GM19452 (cell line): ENCODE measurements around the gene C5AR2.
"Not testable (repeated sequence)": the region's sequence is repeated elsewhere in the genome, so short reads cannot be mapped to it uniquely, and the experiment has no call there.

Experiments used
- ATAC-seq: cut with Tn5 transposase; IDR thresholded peaks from one replicate; pipeline ENCODE4 v1.9.1; 2021; ENCODE audit not compliant: unreplicated experiment

The C5AR2 gene

DNA sequence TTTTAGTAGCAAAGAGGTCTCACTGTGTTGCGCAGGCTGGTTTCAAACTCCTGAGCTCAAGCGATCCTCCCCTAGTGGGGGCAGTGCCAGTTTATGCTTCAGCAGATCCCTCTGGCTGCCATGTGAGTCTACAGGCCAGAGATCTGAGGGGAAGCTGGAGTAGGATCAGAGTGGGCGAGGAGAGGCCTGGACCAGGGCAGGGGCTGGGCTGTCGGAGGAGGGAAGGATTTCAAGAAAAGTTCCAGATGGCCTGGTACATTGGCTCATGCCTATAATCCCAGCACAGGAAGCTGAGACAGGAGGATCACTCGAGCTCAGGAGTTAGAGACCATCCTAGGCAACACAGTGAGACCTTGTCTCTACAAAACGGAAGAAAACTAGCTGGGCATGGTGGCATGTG, 27.0 kb downstream of the C5AR2 start:
- ATAC-seq = no peak

DNA sequence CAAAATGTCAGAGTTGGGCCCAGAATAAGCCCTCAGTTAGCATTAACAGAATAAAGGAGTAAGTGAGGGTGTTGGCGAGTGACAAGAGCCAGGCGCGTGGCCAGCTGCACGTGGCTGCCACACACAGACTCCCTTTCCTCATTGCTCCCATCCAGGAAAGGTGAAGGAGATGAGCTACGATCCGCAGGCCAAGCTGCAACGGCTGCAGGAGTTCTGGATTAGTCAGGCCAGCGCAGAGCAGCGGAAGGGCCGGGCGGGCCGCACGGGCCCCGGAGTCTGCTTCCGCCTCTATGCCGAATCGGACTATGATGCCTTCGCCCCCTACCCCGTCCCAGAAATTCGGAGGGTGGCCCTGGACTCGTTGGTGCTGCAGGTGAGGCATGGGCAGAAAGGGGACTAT, 30.3 kb downstream of the C5AR2 start:
- no peak for ATAC-seq

DNA sequence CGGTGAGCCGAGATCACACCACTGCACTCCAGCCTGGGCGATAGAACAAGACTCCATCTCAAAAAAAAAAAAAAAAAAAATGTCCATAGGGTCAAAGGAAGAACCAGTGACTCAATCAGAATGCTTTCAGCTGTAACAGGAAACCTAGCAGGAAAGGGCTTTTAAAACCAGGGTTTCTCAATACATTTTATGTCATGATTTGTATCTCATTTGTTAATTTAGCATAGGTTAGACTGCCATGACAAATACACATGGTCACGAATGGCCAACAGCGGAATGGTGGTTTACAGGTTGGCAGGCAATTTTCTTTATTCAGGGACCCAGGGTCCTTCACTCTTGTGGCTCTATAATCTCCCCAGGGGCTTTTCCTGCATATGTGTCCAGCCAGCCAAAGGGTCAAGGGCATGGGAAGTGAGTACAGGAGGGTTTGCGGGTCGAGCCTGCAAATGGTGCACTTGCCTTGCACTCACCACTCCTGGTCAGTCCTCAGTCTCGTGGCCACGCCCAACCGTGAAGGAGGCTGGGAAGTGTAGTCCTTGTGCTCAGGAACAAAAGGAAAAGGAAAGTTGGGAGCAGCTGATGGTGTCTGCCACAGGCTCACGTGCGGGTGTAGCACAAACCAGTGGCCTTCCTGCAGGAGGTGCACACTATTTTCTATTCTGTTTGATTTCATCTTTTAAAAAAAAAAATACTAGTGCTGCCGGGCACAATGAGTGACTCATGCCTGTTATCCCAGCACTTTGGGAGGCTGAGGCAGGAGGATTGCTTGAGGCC, 32.0 kb downstream of the C5AR2 start:
- no peak for ATAC-seq

DNA sequence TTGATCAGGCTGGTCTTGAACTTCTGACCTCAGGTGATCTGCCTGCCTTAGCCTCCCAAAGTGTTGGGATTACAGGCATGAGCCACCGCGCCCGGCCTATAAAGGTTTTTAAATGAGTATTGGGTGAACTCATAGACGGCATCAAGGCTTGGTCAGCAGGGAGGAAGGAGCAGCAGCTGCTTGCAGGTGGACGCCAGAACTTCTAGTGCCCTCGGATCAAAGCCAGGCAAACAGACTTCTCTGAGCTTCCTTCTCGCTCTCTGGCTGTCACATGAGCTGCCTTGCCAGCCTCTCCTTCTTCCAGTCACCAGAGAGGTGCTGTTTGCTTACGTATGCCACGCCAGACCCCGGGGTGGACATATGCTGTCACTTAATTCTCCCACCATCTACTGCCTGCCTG, 33.5 kb downstream of the C5AR2 start:
- ATAC-seq = not testable (repeated sequence)

DNA sequence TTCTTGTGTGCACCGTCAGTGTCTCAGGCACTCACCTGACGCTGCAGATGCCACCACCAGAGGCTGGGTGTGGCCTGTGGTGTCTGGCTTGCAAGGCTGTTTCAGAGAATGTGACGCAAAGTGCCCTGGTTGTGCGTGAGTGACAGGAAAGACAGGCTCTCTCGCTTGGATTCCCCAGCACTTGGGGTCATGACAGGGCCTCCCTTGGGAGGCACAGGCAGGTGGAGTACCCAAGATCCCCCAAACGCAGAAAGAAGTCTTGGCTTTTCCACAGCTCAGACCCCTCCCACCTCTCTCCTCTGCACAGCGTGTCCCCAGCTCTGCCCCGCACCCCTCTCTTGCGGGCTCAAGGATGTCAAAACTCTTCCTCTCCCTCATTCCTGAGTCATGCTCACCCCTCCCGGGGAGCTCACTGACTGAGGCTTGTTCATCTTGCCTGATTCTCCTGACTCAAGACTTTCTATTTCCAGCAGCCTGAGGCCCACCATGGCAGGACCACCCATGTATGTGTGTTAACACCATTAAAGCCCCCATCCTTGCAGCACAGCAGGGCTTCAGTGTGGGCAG, 38.2 kb downstream of the C5AR2 start:
- no peak for ATAC-seq

DNA sequence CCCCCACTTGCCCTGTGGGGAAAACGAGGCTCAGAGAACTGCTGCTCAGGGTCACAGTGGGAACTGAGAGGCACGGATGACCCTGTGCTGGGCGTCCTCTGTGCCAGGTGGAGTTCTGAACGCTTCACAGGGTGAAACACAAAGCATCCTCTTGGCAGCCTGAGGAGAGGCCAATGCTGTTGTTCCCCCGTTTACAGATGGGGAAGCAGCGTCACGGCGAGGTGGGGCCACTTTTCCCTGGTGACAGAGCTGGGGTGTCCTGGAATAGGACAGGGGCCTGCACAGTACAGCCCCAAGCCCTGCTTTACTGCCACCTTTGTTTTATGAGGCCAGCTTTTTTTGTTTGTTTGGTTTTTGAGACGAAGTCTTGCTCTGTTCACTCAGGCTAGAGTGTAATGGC, 39.3 kb downstream of the C5AR2 start:
- no peak for ATAC-seq

DNA sequence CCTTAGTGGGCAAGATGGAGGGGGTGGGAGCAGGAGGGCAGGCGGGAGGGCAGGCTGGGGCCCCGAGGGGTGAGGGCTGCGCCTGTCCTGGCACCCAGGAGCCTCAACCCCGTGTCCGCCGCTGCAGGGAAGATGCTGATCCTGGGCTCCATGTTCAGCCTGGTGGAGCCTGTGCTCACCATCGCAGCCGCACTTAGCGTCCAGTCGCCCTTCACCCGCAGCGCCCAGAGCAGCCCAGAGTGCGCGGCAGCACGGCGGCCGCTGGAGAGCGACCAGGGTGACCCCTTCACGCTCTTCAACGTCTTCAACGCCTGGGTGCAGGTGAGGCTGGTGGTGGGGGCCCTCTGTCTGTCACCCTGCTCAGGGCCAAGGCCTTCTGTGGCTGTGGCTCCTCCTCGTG, 40.6 kb downstream of the C5AR2 start:
- ATAC-seq = no peak

DNA sequence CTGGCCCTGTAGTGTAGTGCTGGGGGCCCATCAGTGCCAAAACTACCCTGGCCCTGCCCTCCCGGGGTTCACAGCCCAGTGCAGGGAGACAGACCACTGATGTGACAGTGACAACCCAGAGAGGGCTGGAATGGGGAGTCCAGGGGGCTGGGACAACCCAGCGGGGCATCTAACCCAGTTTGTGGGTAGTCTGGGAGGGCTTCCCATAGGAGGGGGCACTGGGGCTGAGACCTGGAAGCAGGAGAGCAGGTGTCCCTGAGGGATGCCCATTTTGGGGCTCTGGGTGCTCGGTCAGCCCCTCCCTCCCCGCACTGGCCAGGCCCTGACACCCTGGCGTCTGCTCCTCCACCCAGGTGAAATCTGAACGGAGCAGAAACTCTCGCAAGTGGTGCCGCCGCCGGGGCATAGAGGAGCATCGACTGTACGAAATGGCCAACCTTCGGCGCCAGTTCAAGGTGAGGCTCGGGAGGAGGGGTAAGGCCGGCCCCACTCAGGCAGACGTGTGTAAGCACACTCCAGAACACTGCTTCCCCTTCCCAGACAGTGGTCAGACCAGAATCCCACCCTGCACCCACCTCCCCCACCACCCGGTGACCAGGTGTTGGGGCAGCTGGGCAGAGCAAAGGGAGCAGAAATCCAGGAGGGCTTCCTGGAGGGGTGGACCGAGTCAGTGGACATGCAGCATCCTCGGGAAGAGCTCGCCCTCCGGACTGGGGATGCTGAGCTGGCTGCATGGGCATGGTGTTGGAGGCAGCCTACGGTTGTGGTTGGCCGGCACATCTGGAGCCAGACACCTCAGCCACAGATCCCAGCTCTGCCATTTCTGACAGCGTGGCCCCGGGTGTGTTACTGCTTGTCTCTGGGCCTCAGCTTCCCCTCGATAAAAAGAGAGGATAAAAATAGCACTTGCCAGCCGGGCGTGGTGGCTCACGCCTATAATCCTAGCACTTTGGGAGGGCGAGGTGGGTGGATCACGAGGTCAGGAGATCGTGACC, 41.6 kb downstream of the C5AR2 start:
- ATAC-seq = no peak

DNA sequence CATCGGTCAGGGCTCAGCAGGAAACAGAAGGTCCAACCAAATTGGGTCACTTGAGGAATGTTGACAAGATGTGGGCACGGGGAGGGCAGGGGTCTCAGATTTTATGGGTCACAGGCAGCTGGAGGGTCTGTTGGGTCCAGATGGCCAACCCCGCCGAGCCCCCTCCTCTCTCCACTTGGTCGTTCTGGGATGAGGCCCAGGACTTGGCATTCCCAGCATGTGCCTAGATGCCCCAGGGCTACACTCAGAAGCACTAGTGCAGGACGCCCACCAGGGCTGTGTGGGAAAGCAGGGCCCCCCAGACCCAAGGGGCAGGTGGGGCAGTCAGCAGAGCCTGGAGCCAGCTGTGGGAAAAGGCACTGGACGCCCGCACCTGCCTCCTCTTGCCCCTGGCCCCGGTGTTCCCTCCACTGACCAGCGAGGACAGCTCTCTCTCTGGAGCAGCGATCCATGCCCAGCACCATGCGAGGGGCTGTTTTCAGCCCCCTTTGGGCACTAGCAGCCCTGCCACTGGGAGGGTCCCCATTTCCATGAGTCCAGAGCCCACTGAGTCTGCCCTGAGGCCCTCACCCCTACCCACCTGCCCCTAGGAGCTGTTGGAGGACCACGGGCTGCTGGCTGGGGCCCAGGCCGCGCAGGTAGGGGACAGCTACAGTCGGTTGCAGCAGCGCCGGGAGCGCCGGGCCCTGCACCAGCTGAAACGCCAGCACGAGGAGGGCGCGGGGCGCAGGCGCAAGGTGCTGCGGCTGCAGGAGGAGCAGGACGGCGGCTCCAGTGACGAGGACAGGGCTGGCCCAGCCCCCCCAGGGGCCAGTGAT, 43.1 kb downstream of the C5AR2 start:
- ATAC-seq = no peak

DNA sequence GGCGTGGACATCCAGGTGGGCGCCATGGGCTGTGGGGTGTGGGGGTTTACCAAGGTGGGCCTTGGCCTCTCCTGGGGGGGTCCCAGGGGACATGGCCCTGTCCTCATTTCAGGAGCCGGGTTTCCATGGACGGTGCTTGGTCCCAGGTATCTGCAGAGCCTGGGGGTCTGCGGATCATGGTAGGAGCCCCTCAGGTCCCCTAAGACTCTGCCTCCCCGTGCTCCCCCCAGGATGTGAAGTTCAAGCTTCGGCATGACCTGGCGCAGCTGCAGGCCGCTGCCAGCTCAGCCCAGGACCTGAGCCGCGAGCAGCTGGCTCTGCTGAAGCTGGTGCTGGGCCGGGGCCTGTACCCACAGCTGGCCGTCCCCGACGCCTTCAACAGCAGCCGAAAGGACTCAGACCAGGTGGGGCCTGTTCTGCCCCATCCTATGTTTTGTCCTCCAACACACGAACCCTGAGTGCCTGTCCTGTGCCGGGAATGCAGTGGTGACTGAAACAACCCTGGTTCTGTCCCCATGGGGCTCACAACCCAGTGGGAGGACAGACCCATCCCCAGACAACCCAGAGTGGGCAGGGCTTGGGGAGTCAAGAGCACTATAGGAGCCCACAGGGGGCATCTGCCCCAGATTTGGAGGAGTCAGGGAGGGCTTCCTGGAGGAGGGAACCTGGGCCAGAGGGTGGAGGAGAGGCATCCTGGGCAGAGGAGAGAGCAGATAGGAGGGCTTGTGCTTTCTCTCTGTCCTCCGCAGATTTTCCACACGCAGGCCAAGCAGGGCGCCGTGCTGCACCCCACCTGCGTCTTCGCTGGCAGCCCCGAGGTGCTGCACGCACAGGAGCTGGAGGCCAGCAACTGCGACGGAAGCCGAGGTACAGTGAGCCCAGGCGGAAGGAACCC, 44.0 kb downstream of the C5AR2 start:
- ATAC-seq = no peak

DNA sequence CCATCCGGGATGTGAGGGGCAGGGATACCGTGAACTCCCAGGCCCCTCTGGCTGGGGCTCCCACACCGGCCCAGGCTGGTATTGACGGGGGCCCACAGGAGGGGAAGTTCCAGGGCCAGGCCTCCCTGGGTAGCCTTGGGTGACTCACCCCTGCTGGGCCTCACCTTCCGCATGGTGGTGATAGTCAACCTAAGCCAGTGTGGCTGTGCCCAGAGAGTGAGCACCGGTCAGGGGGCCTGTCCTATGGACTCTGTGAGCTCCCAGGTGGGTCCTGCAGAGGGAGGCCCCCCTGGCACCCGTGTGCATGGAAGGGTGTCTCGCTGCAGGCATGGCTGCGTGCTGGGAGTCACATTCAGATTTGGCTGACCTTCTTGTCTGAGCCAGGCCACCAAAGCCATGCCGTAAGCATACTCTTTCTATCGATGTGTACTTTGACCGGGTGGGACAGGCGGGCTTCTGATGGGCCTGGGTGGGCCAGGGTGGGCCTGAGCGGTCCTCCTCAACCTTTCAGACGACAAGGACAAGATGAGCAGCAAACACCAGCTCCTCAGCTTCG, 44.7 kb downstream of the C5AR2 start:
- ATAC-seq = no peak

DNA sequence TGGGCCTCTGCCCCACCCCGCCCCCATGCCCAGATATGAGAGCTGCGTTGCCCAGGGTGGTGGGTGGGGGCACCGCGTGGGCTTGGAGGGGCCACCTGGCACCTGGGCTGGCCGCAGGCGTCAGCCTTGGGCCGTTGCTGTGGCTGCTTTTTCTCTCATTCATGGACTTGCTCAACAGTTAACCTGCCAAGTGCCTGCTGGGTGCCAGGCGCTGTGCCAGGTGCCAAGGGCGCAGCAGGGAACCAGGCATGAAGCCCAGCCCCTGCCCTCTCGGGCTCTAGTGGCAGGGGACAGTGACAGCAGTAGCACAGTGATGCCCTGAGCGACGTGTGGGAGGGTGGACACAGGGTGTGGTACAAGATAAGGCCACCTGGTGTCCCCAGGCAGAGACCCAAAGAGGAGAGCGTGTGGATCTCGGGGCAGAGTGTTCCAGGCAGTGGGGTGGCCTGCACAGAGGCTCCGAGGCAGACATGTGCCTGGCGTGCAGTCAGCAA, 45.3 kb downstream of the C5AR2 start:
- ATAC-seq = no peak

DNA sequence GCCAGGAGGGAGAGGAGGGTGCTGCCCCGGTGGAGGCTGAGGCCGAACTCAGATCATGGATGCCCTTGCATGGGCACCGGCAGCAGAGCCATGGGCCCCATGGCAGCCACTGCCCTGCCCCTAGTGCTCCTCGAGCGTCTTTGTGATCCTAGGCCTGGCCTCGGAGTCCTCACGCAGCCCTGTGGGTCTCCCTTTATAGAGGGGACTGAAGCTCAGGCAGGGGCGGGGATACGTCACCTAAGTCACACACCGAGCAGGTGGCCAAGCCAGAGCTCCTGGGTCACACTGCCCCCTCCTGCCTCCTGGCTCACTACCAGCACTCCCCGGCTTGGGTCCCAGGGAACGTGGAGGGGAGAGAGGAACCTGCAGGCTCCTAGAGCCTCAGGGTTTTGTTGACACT, 45.8 kb downstream of the C5AR2 start:
- ATAC-seq = no peak

DNA sequence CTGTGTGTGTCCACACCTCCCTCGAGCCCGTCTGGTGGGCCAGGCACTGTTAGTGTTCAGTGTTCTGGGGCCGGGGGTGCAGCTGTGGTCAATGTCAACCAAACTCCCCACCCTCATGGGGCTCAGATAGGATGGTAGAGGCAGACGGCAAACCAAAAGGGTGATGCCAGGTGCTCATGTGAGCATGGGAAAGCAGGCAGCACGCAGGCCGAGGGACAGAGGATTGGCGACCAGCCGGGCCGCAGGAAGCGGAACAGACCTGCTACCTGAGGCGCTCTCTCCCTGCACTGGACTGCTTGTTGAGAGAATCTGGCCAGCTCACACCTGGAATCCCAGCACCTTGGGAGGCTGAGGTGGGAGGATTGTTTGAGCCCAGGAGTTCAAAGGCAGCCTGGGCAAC, 46.3 kb downstream of the C5AR2 start:
- ATAC-seq = no peak

DNA sequence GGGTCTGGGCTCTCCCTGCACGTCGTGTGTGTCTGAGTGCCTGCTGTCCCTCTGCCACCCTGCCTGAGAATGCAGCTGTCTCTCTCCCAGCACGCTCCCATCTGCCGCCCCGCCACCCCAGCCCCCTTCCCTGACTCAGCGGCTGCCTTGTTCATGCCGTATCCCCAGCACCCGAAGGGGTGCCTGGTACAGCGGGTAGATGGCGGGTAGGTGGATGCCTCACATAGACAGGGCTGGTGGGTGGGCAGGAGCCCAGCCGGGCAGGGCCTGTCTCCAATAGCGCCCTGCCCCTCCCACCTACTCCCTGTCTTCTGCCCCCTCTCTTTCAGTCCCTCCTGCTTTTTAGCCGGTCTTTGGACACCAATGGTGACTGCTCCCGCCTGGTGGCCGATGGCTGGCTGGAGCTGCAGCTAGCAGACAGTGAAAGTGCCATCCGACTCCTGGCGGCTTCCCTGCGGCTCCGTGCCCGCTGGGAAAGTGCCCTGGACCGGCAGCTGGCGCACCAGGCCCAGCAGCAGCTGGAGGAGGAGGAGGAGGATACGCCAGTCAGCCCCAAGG, 47.5 kb downstream of the C5AR2 start:
- no peak for ATAC-seq

DNA sequence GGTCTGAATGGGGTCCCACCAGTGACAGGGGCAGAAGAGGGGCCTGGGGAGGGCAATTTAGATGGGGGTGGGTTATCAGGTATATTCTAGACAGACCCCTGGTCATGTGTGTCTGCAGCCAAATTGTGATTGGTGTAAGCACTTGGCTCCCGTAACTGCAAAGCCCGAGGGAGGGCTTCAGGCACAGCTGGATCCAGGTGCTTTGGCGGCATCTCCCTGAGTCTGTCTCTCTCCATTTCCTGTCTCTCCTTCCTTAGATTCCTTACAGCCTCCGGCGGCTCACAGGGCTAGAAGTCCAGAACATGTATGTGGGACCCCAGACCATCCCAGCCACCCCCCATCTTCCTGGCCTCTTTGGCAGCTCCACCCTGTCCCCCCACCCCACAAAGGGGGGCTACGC, 48.6 kb downstream of the C5AR2 start:
- no peak for ATAC-seq

DNA sequence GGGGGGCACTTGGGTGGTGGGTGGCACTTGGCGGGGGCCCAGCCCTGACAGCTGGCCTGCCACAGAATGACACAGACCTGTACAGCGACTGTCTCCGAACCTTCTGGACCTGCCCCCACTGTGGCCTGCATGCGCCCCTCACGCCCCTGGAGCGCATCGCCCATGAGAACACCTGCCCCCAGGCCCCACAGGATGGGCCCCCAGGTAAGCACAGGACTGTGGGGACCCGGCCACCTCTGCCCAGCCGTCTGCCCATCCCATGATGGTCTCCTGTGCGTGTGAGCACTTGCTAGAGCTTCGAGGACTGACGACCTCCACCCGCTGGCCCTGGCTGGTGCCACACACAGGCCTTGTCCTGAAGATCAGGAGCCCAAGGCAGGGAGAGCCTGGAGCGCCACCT, 49.1 kb downstream of the C5AR2 start:
- no peak for ATAC-seq

DNA sequence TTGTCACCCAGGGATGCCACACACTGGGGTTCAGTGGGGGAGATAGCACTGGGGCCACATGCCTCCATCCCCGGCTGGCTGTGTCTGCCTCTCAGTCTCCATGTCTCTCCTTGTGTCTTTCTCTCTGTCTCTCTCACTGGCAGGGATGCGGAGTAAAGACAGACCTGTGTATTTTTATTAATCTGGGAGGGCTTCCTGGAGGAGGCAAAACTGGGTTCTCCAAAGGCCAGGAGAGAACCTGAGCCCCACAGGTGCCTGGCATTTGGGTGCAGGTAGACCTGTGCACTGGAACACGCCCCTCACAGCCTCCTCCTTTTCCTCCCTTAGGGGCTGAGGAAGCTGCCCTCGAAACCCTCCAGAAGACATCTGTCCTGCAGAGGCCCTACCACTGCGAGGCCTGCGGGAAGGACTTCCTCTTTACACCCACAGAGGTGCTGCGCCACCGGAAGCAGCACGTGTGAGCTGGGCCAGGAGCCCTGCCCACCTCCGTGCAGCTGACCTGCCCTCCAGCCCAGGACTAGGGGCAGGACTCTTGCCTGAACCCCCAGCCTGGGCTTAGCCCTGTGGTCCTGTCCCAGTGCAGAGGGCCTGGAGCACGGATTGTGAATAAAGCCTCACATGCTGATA, 49.8 kb downstream of the C5AR2 start:
- ATAC-seq = no peak

DNA sequence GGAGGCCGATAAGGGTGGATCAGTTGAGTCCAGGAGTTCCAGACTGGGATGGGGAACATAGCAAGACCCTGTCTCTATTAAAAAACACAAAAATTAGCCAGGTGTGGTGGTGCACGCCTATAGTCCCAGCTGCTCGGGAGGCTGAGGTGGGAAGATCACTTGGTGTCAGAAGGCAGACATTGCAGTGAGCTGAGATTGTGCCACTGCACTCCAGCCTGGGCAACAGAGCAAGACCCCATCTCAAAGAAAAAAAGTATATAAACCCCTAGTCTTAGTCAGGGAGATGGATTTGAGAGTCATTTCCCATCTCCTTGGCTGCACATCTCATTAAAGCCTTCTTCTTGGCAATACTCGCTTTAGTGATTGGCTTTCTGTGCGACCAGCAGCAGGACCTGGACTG, 51.9 kb downstream of the C5AR2 start:
- not testable (repeated sequence) for ATAC-seq
